Astrocyte of the cerebellum (primary cell): ENCODE results near the gene PMPCB.

ENCODE experiments used
- DNase-seq: peaks from one replicate; pipeline ENCODE4 v3.0.0-alpha.2; 2011; ENCODE audit warnings: low read depth
- H3K4me3 ChIP-seq: 2 replicates; pipeline ENCODE4 v1.5.1; 2011; ENCODE audit warnings: mild to moderate bottlenecking, low read depth, low read length, moderate library complexity
- CTCF ChIP-seq: IDR thresholded peaks from 2 replicates; pipeline ENCODE4 v1.5.1; 2012; ENCODE audit warnings: low read length, low read depth, moderate library complexity, mild to moderate bottlenecking; ENCODE audit errors: missing control alignments
- in situ Hi-C: cut with HindIII; loops from 2 replicates; pipeline ENCODE4 v1.10.0; 2017; ENCODE audit warnings: low sequenced_read_pairs

Gene PMPCB

GRCh38 chr7:103292122-103292521, 5.1 kb upstream of the PMPCB start:
- TF ChIP-seq CTCF, result no peak
- no peak for DNase-seq
- in situ Hi-C loops, result no loop called here
- H3K4me3 ChIP-seq, result no peak overlapping the region

- H3K4me3 ChIP-seq, result no peak overlapping the region
- in situ Hi-C loops, result no loop called here
- TF ChIP-seq CTCF, result no peak
- DNase-seq, result no peak
Observed at GRCh38 chr7:103293526-103293925, 3.7 kb upstream of the PMPCB start.

- peak overlapping the region; percentile 70 for H3K4me3 ChIP-seq
- no peak for TF ChIP-seq CTCF
- in situ Hi-C loops, result no loop called here
- no peak for DNase-seq
Observed at GRCh38 chr7:103297837-103298179, 573 bp downstream of the PMPCB start.

GRCh38 chr7:103299660-103300059, 2.4 kb downstream of the PMPCB start:
- no peak for TF ChIP-seq CTCF
- DNase-seq, result no peak
- no peak overlapping the region for H3K4me3 ChIP-seq
- in situ Hi-C loops, result no loop called here

GRCh38 chr7:103301441-103301840, 4.2 kb downstream of the PMPCB start:
- no peak overlapping the region for H3K4me3 ChIP-seq
- in situ Hi-C loops, result no loop called here
- no peak for DNase-seq
- no peak for TF ChIP-seq CTCF

GRCh38 chr7:103307503-103308231, 10.4 kb downstream of the PMPCB start:
- H3K4me3 ChIP-seq, result no peak overlapping the region
- no peak for TF ChIP-seq CTCF
- no peak for DNase-seq
- in situ Hi-C loops, result loop anchor here (5.0 kb wide), 1 partner anchor 35 kb away; the partner anchor contains the start of gene DNAJC2

GRCh38 chr7:103314852-103315251, 17.6 kb downstream of the PMPCB start:
- no peak for DNase-seq
- no peak for TF ChIP-seq CTCF
- in situ Hi-C loops, result no loop called here
- H3K4me3 ChIP-seq, result no peak overlapping the region
